Stimulated activated naive CD4-positive, alpha-beta T cell (primary cell): ENCODE measurements around the gene GMIP.
A peak's percentile ranks its signal among the peaks of the same experiment; 100 is the strongest.
"Not testable (repeated sequence)": the region's sequence is repeated elsewhere in the genome, so short reads cannot be mapped to it uniquely, and the experiment has no call there.

Experiments
- DNase-seq, 6 experiments: peaks; one replicate each; lab custom pipeline; 2025; lab: John Stamatoyannopoulos, UW

GMIP gene

DNA sequence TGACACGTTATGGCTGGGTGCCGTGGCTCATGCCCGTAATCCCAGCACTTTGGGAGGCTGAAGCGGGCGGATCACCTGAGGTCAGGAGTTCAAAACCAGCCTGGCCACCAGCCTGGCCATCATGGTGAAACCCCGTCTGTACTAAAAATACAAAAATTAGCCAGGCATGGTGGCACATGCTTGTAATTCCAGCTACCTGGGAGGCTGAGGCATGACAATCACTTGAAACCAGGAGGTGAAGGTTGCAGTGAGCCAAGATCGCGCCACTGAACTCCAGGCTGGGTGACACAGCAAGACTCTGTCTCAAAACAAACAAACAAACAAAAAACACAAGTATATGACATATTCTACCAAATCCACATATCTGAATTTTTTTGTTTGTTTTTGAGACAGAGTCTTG is 36.8 kb downstream of the GMIP start:
- DNase-seq, result not testable (repeated sequence)

DNA sequence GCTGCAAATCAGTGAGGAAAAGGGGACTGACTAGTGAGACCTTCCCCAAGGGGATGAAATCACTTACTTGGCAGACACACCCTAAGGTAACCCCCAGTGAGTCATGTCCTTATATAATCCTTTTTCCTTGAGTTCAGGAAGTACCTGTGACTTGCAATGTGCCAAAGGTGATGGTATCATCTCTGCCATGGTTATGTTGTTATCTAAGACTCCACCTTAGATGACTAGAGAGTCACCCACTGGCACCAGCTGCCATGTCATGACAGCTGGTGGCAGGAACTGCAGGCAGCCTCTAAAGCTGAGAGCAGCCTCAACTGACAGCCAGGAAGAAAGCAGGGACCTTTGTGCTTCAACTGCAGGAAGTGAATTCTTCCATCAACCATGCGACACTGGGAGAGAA is 37.4 kb downstream of the GMIP start:
- peak; percentile 13 to 53 (median 44) for DNase-seq

DNA sequence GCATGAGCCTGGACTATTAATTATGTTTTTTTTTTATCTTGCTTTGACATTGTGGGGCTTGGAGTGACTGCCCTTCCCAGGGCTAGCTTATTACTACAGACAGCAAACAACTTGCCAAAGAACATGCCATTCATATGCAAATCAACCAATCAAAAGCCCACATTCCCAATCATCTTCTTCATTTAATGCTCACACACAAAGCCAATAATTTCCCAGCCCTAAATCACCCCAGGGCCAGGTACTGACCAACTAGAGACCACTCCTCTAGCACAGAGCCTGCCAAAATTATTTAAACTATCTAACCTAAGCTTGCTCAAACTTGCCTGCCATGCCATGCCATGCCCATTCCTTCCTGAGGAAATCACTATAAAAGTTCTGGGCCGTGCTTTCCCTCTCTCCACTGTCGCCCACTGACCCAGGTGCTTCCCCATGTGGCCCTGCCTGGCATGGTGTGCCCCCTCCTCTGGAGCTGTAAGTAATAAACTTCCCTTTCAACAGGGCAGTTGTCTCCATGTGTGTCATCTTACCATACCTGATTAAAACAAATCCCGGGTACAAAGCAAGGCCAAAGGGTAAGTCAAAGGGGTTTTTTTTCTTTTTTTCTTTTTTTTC is 40.6 kb downstream of the GMIP start:
- DNase-seq, result no peak

DNA sequence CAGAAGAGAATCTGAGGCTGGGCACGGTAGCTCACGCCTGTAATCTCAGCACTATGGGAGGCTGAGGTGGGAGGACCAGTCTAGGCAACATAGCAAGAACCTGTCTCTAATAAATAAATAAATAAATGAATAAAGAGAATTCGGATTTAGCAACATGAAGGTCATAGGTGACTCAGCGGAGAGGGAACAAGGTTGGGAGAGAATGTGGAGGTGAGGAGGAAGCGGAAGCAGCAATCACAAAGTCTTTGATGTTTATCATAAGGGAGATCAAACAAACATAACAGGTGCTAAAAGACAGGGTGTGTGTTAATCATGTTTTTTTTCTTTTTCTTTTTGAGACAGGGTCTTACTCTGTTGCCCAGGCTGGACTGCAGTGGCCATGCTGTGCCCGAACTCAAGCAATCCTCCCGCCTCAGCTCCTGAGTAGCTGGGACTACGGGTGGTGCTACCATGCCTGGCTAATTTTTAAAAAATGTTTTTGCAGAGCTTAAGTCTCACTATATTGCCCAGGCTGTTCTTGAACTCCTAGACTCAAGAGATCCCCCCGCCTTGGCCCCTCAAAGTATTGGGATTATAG is 41.2 kb downstream of the GMIP start:
- peak; percentile 27 to 73 (median 54) for DNase-seq

DNA sequence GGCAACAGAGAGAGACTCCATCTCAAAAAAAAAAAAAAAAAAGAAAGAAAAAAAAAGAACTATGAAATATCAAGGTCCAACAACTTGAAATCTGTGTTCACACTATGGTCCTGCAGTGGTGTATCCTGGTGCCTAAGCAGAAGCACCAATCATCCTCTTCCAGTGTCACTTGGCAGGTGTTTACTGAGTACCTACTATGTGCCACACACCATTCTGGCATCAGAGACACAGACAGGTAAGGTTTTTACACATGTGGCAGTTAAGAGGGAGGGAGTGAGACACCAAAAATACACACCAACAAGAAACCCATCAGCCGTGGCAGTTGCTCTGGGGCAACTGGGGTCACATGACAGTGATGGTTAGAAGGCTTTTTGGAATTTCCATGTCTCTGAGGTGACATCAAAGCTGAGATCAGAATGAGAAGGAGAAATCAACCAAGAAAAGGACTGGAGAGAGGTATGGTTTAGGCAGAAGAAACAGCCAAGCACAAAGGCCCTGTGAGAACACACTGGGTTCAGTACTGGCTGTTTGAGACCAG is 42.6 kb downstream of the GMIP start:
- DNase-seq, result no peak

DNA sequence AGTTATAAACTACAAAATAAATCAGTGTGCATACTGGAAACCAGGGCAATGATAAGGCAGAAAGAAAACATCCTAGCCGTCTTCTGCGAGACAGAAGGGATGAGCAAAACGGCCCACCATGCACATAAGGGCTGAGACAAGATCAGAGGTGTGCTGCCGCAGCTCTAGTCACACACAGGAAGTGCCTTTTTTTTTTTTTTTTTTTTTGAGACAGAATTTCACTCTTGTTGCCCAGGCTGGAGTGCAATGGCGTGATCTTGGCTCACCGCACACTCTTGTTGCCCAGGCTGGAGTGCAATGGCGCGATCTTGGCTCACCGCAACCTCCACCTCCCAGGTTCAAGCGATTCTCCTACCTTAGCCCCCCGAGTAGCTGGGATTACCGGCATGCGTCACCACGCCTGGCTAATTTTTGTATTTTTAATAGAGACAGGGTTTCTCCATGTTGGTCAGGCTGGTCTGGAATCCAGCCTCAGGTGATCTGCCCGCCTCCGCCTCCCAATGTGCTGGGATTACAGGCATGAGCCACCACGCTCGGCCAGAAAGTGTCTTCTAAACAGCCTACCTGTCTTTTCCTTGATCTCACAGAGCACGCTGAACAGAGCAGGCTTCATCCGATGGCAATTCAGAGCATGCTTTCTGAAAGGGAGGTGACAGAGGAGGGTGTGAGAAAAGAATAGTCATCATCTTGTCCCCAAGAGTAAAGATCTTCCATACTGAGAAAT is 44.6 kb downstream of the GMIP start:
- peak; percentile 44 to 85 (median 72) for DNase-seq

DNA sequence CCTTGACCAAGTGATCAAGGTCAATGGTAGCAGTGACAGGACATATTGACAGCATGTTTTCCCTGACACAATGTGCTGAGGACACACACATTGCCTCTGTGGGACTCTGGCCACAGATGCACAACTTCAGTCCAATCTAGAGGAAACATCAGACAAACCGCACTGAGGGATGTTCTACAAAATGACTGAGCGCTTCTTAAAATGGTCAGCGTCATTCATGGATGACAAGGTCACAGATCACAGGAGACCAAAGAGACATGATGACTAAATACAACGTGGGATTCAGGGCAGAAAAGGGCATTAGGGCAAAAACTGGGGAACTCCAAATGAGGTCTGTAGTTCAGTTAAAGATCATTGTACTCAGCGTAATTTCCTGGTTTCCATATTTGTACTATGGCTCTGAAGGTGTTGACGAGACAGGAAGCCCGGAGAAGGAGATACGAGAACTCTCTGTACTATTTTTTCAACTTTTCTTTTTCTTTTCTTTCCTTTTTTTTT is 45.6 kb downstream of the GMIP start:
- DNase-seq, result peak; percentile 22 to 88 (median 67)

DNA sequence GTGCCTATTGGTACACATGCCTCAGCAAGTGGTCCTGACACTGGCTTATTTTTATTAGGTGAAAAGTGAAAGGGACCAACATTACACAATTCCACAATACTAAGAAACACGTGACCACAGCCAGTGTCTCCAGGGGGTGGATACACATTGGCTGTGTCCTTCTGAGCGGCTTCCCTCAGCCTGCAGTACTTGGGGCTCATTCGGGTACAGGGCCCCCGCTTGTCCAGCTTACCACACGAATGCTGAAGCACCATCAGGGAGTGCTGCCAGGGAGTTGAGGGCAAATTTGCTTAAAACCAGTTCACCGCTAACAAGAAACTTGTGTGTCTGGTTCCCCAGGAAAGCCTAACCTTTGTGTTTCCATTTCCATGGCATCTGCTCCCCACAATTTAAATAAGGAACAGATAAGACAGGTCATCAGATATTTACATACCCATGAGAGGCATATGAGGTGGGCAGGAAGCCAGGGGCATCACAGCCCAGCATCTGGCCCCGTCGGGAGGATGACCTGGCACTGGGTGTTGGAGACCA is 48.2 kb downstream of the GMIP start:
- no peak for DNase-seq

DNA sequence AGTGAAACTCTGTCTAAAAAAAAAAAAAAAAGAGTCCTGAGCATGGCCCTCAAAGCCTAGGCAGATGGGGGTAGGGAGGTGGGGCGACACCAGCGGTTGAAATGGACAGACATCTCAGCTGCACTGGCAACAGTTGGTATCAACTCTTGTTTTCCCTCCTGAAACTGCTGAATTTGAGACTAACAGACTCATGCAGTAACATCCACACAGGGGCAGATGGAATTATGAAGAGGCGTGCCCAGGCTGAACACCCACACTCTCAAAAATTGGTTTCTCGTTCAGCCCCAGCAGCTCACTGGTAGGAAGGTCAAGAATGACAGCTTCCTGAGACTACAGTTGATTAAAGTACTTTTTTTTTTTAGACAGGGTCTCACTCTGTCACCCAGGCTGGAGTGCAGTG is 49.1 kb downstream of the GMIP start:
- DNase-seq, result no peak

DNA sequence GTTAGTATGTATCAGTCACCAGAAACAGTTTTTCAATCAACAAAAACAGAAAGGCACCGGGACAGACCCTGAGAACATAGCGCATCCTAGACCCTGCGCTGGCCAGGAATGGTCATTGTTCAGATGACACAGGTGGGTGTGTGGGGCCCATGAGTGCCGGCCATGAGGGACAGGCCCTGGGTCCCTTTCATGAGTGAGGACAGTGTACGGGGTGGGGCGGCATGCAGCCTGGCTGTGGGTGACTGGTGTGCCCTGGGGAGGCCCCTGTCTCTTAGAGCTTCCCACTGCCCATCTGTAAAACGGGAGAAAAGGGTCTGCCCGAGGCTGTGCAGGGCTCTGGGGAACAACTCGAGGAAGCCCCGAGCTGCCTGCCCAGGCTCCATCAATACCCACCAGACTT is 50.8 kb downstream of the GMIP start:
- no peak for DNase-seq

DNA sequence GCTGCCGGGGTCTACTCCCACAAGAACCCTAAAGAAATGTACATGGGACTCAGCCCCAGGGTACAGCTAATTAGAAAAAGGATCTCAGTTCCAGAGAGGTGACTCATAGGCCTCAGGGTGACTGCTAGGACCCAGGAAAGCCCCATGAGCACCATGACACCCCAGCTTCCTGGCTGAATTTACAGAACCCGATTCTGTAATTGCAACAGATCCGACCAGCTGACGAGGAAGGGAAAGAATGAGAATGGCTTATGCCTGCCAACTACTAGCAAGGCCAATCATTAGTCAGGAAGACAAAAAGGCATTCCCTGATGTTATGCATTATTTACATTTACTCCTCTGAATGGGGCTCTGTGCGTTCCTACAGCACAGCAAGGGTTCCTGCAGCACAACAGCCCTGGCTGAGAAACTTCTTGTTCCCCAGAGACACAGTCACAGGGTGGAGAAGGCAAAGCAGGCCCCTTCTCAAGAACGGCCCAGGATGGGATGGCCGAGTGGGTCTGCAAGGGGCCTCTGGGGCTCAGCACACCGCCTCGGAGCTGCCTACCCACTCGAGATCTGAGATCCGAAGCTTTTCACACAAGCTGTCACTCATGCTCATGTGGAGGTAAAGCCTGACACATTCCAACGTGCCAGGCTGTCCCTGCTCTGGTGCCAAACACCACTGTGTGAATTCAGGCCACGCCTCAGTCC is 52.2 kb downstream of the GMIP start:
- DNase-seq, result peak in 1 of 6 experiments; percentile 17

DNA sequence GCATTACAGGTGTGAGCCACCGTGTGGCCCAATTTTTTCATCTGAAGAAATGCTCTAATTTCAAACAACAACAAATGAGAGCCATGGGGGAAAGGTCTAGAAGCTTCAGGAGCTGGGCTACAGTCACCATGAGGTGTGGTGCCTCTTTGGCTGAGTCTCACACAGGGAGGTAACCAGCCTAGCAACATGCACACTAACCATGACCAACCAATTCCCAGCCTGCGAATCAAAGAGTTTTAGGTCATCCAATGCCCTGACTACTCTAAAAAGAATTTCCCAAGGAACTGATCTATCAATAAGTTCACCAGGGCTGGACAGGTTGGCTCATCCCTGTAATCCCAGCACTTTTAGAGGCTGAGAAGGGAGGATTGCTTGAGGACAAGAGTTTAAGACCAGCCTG is 54.9 kb downstream of the GMIP start:
- no peak for DNase-seq

DNA sequence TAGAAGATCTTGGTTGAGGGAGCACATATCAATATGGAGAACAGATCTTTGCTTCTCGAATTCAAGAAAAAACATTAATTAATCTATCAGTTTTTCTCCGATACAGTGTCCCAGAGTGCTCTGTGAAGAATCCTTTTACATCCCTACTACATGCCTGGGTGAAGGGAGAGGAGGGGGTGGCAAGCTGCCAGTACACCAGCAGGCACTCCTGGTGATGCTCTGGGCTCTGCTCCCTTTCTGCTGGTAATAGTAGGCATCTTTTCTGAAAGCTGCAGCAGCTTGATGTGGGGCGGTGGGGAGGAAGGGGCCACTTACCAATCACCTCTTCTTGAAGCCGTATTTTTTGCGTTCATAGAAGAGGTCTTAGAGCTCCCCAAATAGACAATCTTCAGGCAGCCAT is 55.7 kb downstream of the GMIP start:
- no peak for DNase-seq

DNA sequence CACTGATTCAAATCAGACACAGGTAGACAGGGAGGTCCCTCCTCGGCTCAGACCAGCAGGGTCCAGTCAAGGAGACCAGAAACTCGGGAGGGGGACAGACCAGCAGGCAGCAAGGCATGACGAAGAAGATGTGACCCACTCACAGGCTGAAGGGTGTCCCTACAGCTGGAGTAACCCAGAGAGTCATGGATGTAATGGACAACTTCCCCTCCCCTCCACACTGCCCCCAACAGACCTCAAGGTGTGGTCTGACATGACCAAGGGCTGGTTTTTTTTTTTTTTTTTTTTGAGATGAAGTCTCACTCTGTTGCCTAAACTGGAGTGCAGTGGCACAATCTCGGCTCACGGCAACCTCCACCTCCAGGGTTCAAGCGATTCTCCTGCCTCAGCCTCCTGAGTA is 59.1 kb downstream of the GMIP start:
- DNase-seq, result no peak

DNA sequence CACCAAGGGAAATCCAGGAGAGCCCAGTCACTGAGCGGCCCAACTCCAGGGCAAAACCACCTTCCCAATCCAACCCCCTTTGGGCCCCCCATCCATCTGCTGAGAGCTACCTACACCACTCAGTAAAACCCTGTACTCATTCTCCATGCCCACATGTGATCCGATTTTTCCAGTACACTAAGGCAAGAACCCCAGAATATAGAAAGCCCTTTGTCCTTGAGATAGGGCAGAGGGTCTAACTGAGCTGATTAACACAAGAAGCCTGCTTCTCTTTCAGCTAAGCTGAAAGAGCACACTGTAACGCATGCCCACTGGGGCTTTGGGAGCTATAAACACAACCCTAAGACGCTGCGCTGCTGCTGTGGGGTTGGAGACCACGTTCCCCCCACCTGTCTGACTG is 61.0 kb downstream of the GMIP start:
- no peak for DNase-seq

DNA sequence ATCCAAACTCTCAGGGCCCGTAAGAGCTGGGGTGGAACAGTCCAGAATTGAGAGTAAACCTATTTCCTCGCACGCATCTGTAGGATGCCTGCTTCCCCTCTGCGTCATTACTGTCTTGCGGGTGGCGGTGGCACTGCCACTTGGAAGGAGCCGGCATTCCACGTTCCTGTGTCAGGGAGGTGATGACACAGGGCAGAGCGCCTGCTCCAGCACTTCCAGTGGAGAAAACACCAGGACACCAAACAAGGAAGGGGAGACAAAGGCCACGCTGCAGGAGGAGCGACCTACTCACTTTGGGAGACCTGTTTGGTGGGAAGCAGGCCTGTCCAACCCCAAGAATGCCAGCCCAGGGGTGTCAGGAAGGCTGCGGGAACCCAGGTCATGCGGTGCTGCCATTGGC is 62.1 kb downstream of the GMIP start:
- no peak for DNase-seq

DNA sequence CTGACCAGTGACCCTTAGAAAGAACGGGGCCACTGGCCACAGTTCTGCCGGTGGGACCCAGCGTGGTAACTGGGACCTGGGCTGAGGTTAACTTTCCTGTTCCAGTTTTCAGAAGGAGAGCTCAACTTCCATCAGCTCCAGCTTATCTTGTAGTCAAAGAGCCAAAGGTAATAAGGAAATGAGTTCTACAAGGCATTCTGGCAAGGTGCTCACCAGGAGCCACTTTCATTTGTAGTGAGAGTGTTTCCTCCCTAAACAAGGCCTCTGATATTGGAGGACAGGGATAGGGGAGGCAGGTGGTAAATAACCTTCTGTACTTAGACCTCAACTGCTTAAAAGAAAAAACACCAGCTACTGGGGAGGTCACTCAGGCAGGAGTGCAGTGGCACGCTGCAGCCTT is 63.0 kb downstream of the GMIP start:
- no peak for DNase-seq

DNA sequence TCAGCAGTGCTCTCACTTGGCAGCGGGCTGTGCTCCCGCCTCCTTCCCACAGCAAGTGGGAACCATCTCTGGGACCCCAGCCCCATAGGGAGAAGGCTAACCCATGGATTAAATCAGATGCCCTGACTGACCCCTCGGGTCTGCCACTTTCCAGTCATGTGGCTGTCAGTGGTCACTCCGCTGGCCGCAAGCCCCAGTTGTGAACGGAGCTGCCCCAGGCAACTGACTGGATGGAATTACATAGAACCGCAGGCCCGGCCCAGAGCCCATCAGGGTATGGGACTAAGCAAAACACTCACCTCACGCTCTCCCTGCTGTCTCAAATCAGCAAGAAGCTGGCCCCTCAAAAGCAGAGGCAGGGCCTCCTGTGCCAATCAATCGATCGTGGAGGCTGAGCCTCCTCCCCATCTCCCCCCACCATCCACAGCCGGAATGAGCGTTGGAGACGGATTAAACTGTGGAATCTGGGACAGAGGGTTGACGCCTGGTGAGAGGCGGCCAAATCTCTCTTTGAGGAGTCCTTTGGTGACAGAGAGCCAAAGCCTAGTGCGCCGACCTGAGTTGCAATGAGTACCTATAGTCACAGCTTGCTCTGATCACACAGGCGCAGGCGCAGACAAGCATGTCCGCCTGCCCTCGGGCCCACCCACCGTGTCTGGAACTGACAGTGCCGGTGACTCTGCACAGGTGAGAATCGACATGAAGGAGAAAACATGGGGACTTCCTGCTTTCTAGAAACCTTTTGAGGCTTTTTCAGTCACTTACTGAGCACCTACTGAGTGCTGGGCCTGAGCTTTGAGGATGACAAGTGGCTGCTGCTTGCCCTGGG is 63.7 kb downstream of the GMIP start:
- no peak for DNase-seq
